T-cell (primary cell): ENCODE data around the gene RBMS2. TPM values are rescaled to one million over a fixed set of nuclear protein-coding genes. Genes with fewer than 3 reads are reported as not detected.

Source experiments
- ATAC-seq, 4 experiments: fragments of 200-7000 bp in 3 of 4; fragments of 150-1000 bp in 1 of 4; cut with Tn5 transposase; replicated peaks in 1 of 4; 1 replicate in 3 of 4; 2 replicates in 1 of 4; pipeline ENCODE4 v1.10.0; 2021; ENCODE audit warnings: moderate library complexity in 3 of 4, mild to moderate bottlenecking in 2 of 4, moderate number of reproducible peaks in 1 of 4
- CTCF ChIA-PET, 2 donors: fragments of 300-600 bp; sonication (Branson Sonifier 250); formaldehyde crosslinking; loops; one replicate each; lab custom pipeline; 2022; ENCODE audit warnings: antibody characterized with exemption in 2 of 2; lab: Charles Lee
- POLR2A ChIA-PET, 2 donors: fragments of 300-600 bp; sonication (Branson Sonifier 250); formaldehyde crosslinking; loops; one replicate each; lab custom pipeline; 2022; ENCODE audit warnings: antibody characterized with exemption in 2 of 2; lab: Charles Lee
- DNase-seq, 35 experiments: peaks; one replicate each; pipeline versions ENCODE4 v3.0.0 to v3.0.0-alpha.2; 2013 to 2023
- H3K27ac ChIP-seq: one replicate; pipeline ENCODE4 v1.5.1; 2013; ENCODE audit warnings: low read length
- H3K27me3 ChIP-seq, 2 experiments: replicated peaks in 1 of 2; 1 replicate in 1 of 2; 2 replicates in 1 of 2; pipeline versions ENCODE4 v1.6.1 to v1.7.0; 2013; ENCODE audit warnings: low read length in 1 of 2, mixed read lengths in 1 of 2; ENCODE audit not compliant: control insufficient read depth in 2 of 2, insufficient read depth in 2 of 2; ENCODE audit errors: extremely low read depth in 1 of 2
- H3K36me3 ChIP-seq, 2 donors: 1 replicate in 1 of 2; 2 replicates in 1 of 2; pipeline versions ENCODE4 v1.6.1 to v1.7.0; 2013; ENCODE audit warnings: low read length in 1 of 2; ENCODE audit not compliant: control insufficient read depth in 2 of 2, insufficient read depth in 1 of 2; ENCODE audit errors: extremely low read depth in 1 of 2
- H3K4me1 ChIP-seq, 2 experiments: 1 replicate in 1 of 2; 2 replicates in 1 of 2; pipeline versions ENCODE4 v1.6.1 to v1.7.0; 2013; ENCODE audit warnings: low read length in 2 of 2, mixed read lengths in 1 of 2; ENCODE audit not compliant: insufficient read depth in 2 of 2, control insufficient read depth in 1 of 2; ENCODE audit errors: extremely low read depth in 1 of 2
- H3K4me3 ChIP-seq, 2 donors: 1 replicate in 1 of 2; 2 replicates in 1 of 2; pipeline versions ENCODE4 v1.5.1 to v1.7.0; 2013; ENCODE audit warnings: mild to moderate bottlenecking in 2 of 2, low read length in 1 of 2, moderate library complexity in 1 of 2; ENCODE audit not compliant: control insufficient read depth in 1 of 2; ENCODE audit errors: extremely low read depth in 1 of 2
- H3K9me3 ChIP-seq: 2 replicates; pipeline ENCODE4 v1.7.0; 2013
- H3K27ac Mint-ChIP-seq, 2 donors: one replicate each; pipeline ENCODE4 v1.8.0; 2020 to 2021; ENCODE audit warnings: mild to moderate bottlenecking in 2 of 2, mixed read lengths in 2 of 2
- H3K27me3 Mint-ChIP-seq, 2 donors: one replicate each; pipeline ENCODE4 v1.8.0; 2021 to 2022; ENCODE audit warnings: mixed read lengths in 2 of 2
- H3K36me3 Mint-ChIP-seq: one replicate; pipeline ENCODE4 v1.8.0; 2021; ENCODE audit warnings: mixed read lengths
- H3K4me1 Mint-ChIP-seq, 3 donors: one replicate each; pipeline ENCODE4 v1.8.0; 2020 to 2022; ENCODE audit warnings: mixed read lengths in 3 of 3, mild to moderate bottlenecking in 1 of 3
- H3K4me3 Mint-ChIP-seq, 3 donors: one replicate each; pipeline ENCODE4 v1.8.0; 2020 to 2022; ENCODE audit warnings: mild to moderate bottlenecking in 3 of 3, mixed read lengths in 3 of 3, moderate library complexity in 3 of 3
- H3K9me3 Mint-ChIP-seq, 3 donors: one replicate each; pipeline ENCODE4 v1.8.0; 2020 to 2022; ENCODE audit warnings: mixed read lengths in 3 of 3
- WGBS: methylation state at CpG from one replicate; pipeline ENCODE4 v1.1.5; 2013; ENCODE audit warnings: missing lambda C conversion rate; ENCODE audit not compliant: insufficient coverage; 5-methylcytosine and 5-hydroxymethylcytosine counted together
- total RNA-seq, 35 experiments: library from RNA in 6 of 35; stranded (reverse) in 6 of 35; fragments of 120-200 nt in 1 of 35; gene quantifications; one replicate each; pipeline versions ENCODE4 v1.2.1 to v1.2.4 and lab custom pipeline; 2013 to 2026

RBMS2 gene
- total RNA-seq, 5 donors from 2014 or later (not counting 1 experiment from before 2014, with no cell fraction given): 0.99 to 8.3 (median 4.1) TPM

DNA sequence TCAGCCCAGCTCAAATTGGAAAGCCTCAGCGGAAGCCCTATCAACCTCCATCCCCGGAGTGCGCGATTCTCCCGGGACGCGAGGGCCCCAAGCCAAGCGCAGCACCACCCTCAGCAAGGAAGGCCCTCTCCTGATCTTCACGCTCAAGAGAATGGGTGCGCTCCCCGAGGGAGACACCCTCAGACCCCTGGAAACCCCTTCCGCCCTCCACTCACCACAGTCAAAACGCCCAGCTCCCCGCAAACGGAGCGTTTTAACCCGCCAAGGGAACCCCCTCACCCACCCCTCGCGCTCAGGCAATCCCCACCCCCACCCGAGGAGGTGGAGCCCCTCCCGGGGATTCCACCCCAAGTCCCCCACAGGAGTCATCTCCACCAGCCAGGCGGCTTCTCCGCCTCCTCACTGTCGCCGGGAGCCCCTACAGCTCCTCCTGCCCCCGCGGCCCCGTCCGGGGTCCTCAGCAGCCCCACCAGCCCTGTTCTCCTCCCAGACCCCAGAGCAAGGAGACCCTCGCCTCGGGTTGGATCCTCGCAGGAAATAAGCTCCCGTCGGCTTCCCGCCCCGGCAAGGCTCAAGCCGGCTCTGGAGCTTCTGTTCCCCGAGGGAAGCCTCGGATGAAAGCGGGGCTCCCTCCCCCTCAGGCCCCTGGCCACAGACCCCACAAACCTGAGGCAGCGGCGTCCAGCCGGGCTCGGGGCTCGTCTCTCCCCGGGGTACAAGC, 108.0 kb downstream of the RBMS2 start:
- Histone ChIP-seq H3K9me3 (no peaks in the 10 kb centered on the region), H3K4me1 (peaks cover 28 to 69% of the 10 kb centered on the region in 2 experiments), H3K27ac (peak overlapping the region; percentile 89), H3K4me3 (peak overlapping the region; percentile 98 to 100), H3K36me3 (peaks cover 4 to 14% of the 10 kb centered on the region in 2 donors), H3K27me3 (no peaks in the 10 kb centered on the region)
- H3K4me1 Mint-ChIP-seq: peaks cover 67 to 80% (median 71%) of the 10 kb centered on the region in 3 donors
- H3K36me3 Mint-ChIP-seq: peaks cover 13% of the 10 kb centered on the region
- no peaks in the 10 kb centered on the region for H3K27me3 Mint-ChIP-seq
- POLR2A ChIA-PET: interaction anchor here (0.5 to 1.9 kb wide), 13 partner anchors 7 to 850 kb away, joined by 3 to 7 read pairs (median 4); partner anchors contain the start of genes ARHGAP9 (in 1 of the 2), ORMDL2 (in 1 of the 2) and SARNP (in 1 of the 2)
- DNase-seq: peak in 33 of 35 experiments; percentile 16 to 67 (median 43)
- H3K9me3 Mint-ChIP-seq: no peaks in the 10 kb centered on the region
- WGBS: under 1% methylated on average over 29 of the region's 46 CpGs
- CTCF ChIA-PET: interaction anchor here (1.1 to 1.9 kb wide), 8 partner anchors 11 to 115 kb away, joined by 3 to 10 read pairs (median 5); no protein-coding TSS in a partner anchor
- H3K4me3 Mint-ChIP-seq: peak overlapping the region; percentile 86 to 100 (median 93)
- peak overlapping the region; percentile 91 to 94 for H3K27ac Mint-ChIP-seq
- ATAC-seq: peak; percentile 22 to 35 (median 28)

DNA sequence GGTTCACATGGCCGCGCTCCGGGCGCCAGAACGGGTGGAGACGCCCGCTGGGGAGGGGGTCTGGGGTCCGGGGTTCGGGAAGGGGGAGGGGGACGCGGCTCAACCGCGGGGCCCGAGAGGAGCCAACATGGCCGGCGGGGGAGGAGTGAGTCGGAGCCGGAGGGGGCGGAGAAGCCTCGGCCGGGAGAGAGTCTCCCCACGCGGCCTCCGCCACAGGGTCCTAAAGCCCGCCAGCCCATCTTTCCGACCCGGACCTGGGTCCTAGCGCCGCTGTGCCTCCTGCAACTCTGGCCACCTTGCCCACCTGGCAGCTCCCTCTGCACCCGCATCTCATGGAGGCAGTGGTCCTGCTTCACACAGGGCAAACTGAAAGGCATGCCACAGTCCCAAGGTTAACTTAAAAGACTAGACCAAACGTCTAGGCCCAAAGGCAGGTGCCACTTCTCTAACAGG, 108.6 kb downstream of the RBMS2 start, which contains the start of gene BAZ2A:
BAZ2A (minus strand) TSS at position 147 of the 453 bp plus-strand sequence. CDS start 12,796 bp downstream, outside the sequence.
- peak within 1 kb of the TSS; percentile 86 to 100 (median 93) for H3K4me3 Mint-ChIP-seq
- no peaks in the 10 kb centered on the region for H3K9me3 ChIP-seq
- H3K9me3 Mint-ChIP-seq: no peaks in the 10 kb centered on the region
- H3K27me3 ChIP-seq: no peaks in the 10 kb centered on the region
- H3K36me3 ChIP-seq: peaks cover 4 to 14% of the 10 kb centered on the region in 2 donors
- DNase-seq (peak; percentile 59 to 90 (median 80)), ATAC-seq (peak; percentile 74 to 77 (median 76))
- ChIA-PET POLR2A (interaction anchor here in 1 of 2 donors (1.9 kb wide), 1 partner anchor 812 kb away, joined by 7 read pairs; the partner anchor contains the start of genes ORMDL2 and SARNP), CTCF (interaction anchor here in 1 of 2 donors (1.9 kb wide), 1 partner anchor 116 kb away, joined by 10 read pairs; no protein-coding TSS in a partner anchor)
- H3K27me3 Mint-ChIP-seq: no peaks in the 10 kb centered on the region
- 0% methylated on average over 22 of the region's 31 CpGs for WGBS
- peaks cover 31 to 69% of the 10 kb centered on the region in 2 experiments for H3K4me1 ChIP-seq
- H3K27ac Mint-ChIP-seq: peak within 1 kb of the TSS; percentile 91 to 94
- H3K36me3 Mint-ChIP-seq: peaks cover 13% of the 10 kb centered on the region
- H3K27ac ChIP-seq: peak within 1 kb of the TSS; percentile 89
- peaks cover 71 to 80% (median 71%) of the 10 kb centered on the region in 3 donors for H3K4me1 Mint-ChIP-seq
- H3K4me3 ChIP-seq: peak within 1 kb of the TSS; percentile 98 to 100

DNA sequence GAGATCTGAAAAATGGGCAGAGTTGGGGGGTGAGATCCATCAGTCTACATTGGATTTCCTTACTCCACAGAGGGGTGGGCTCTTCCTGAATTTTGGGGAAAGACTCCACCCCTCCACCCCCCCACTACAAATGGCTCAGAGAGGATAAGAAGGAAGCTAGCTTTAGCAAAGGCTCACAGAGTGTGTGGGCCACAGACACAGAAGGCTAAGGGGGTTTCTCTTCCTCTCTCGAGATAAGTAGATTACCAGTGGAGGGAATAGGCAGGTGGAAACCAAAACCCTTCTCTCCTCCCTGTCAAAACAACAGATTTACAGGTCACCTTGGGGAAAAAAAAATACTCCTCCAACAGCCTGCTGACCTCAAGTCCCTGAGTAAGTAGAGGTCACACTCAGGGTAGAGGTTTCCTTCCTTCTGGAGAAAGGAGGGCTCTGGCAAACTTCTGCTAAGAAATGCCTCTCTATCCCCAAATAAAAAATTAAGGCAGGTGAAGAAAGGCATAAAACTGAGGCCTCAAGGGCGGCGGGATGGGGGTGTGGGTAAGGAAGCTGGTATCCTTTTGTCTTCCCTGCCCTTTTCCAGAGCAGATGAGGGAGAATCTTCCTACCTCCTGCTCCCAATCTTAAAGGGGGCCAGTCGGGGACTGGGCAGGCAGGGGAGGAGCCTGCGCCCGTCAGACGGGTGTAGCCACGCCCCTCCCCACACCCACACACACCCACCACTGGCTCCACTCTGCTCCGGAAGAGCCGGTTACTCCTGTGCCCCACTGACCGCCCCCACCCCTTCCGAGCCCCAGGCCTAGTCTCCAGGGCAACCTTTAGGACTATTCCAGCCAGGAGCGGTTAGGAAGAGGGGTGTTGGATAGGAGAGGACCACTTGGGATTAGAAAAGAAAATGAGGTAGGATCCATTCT, 110.4 kb downstream of the RBMS2 start:
- peak overlapping the region; percentile 91 to 95 for H3K27ac Mint-ChIP-seq
- ATAC-seq (no peak), DNase-seq (peak in 20 of 35 experiments; percentile 16 to 66 (median 28))
- ChIA-PET CTCF (no interaction called here), POLR2A (interaction anchor here in 1 of 2 donors (0.7 kb wide), 1 partner anchor 110 kb away, joined by 3 read pairs; the partner anchor contains the start of gene RBMS2)
- H3K36me3 Mint-ChIP-seq: no peaks in the 10 kb centered on the region
- Histone ChIP-seq H3K9me3 (no peaks in the 10 kb centered on the region), H3K27ac (peak overlapping the region; percentile 40), H3K4me1 (peaks cover 42 to 80% of the 10 kb centered on the region in 2 experiments), H3K4me3 (no peak overlapping the region), H3K36me3 (peaks cover under 1 to 4% of the 10 kb centered on the region in 2 donors), H3K27me3 (no peaks in the 10 kb centered on the region)
- H3K4me3 Mint-ChIP-seq: peak overlapping the region; percentile 93 to 100 (median 96)
- peaks cover 69 to 78% (median 76%) of the 10 kb centered on the region in 3 donors for H3K4me1 Mint-ChIP-seq
- no CpG with 5 or more reads among the region's 13 CpGs for WGBS
- H3K27me3 Mint-ChIP-seq: no peaks in the 10 kb centered on the region
- no peaks in the 10 kb centered on the region for H3K9me3 Mint-ChIP-seq

DNA sequence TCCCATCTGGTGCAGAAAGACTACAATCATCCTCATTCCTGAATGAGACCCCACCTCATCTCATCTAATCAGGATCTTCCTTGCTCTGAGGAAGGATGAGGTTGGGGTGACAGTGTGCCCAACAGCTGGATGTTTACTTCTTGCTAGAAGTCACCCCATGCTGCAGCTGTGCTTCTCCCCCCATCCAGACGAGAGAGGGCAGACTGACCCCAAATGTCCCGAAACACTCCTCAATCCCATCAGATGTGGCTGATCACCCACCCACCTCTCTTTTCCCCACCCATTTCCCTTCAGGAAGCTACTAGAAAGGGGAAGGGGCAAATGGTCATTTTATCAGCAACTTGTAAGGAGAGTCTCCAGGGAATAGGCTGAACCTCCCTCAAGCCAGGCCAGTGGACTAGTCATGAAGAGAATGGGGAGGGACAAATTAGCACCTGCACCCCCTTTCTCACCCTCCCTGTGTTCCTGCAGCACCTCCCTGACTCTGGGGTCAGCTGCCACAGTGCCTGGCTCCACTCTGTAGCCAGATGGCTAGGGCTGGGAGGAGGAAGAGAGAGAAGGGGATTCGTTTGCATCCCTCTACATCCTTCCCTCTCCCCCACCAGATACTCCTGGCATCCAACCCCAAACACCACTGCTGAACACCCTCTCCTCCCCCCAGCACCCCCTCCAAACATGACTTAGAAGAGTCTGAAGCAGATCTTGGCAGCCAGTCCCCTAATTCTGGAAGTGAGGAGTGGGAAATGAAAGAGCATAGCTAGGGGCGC, 111.3 kb downstream of the RBMS2 start:
- no peaks in the 10 kb centered on the region for H3K27me3 Mint-ChIP-seq
- ATAC-seq (no peak), DNase-seq (no peak)
- Histone ChIP-seq H3K27me3 (no peaks in the 10 kb centered on the region), H3K9me3 (no peaks in the 10 kb centered on the region), H3K36me3 (peaks cover 3 to 9% of the 10 kb centered on the region in 2 donors), H3K4me1 (peaks cover 46 to 74% of the 10 kb centered on the region in 2 experiments), H3K4me3 (no peak overlapping the region), H3K27ac (peak overlapping the region; percentile 40)
- peak overlapping the region; percentile 91 to 95 for H3K27ac Mint-ChIP-seq
- H3K36me3 Mint-ChIP-seq: peaks cover 2% of the 10 kb centered on the region
- peak overlapping the region; percentile 89 to 100 (median 96) for H3K4me3 Mint-ChIP-seq
- H3K4me1 Mint-ChIP-seq: peaks cover 72 to 79% (median 78%) of the 10 kb centered on the region in 3 donors
- CTCF ChIA-PET: interaction anchor here in 1 of 2 donors (1.5 kb wide), 1 partner anchor 56 kb away, joined by 3 read pairs; the partner anchor contains the start of gene PTGES3
- WGBS: 80% methylated on average over 1 of the region's 4 CpGs
- no peaks in the 10 kb centered on the region for H3K9me3 Mint-ChIP-seq
- POLR2A ChIA-PET: no interaction called here

- peaks cover 9% of the 10 kb centered on the region for H3K36me3 Mint-ChIP-seq
- Histone ChIP-seq H3K36me3 (peaks cover 5 to 16% of the 10 kb centered on the region in 2 donors), H3K9me3 (no peaks in the 10 kb centered on the region), H3K27ac (peak overlapping the region; percentile 90), H3K4me1 (peaks cover 41 to 66% of the 10 kb centered on the region in 2 experiments), H3K27me3 (no peaks in the 10 kb centered on the region), H3K4me3 (peak overlapping the region; percentile 83 to 92)
- peaks cover 66 to 71% (median 71%) of the 10 kb centered on the region in 3 donors for H3K4me1 Mint-ChIP-seq
- WGBS: 70% methylated on average over 2 of the region's 12 CpGs
- peak overlapping the region; percentile 91 to 95 for H3K27ac Mint-ChIP-seq
- ATAC-seq: no peak
- CTCF ChIA-PET: interaction anchor here in 1 of 2 donors (1.5 kb wide), 1 partner anchor 55 kb away, joined by 3 read pairs; the partner anchor contains the start of gene PTGES3
- POLR2A ChIA-PET: interaction anchor here in 1 of 2 donors (0.7 kb wide), 1 partner anchor 486 kb away, joined by 4 read pairs; no protein-coding TSS in a partner anchor
- H3K9me3 Mint-ChIP-seq: no peaks in the 10 kb centered on the region
- peak overlapping the region; percentile 89 to 100 (median 96) for H3K4me3 Mint-ChIP-seq
- no peaks in the 10 kb centered on the region for H3K27me3 Mint-ChIP-seq
- peak in 1 of 35 experiments; percentile 23 for DNase-seq
Observed at GRCh38 chr12:56633468-56634241, 112.0 kb downstream of the RBMS2 start.
